Keratinocyte (primary cell): ENCODE data around the gene PROM1.

ENCODE experiments used
- CTCF ChIP-seq, 3 experiments: IDR thresholded peaks in 1 of 3; conservative IDR thresholded peaks in 1 of 3; optimal IDR thresholded peaks in 1 of 3; 2 replicates in 2 of 3; 3 replicates in 1 of 3; pipeline versions ENCODE3 to v1.5.1; 2011; ENCODE audit warnings: low read length in 3 of 3, mild to moderate bottlenecking in 3 of 3, moderate library complexity in 2 of 3, control low read depth in 1 of 3, inconsistent platforms in 1 of 3; ENCODE audit not compliant: insufficient read depth in 2 of 3; ENCODE audit errors: extremely low read depth in 1 of 3
- EZH2 ChIP-seq: IDR thresholded peaks from one replicate; pipeline ENCODE4 v1.6.1; 2012; ENCODE audit warnings: inconsistent platforms, mild to moderate bottlenecking, low read length, moderate library complexity

GRCh38 chr4:16117164-16117563 lies 33.3 kb upstream of the PROM1 start:
- no peak for TF ChIP-seq CTCF (optimal IDR thresholded peaks at IDR 0.05 in 1 of 3, IDR thresholded peaks at IDR 0.05 in 1 of 3, conservative IDR thresholded peaks at IDR 0.05 in 1 of 3; ENCODE audit: extremely low read depth in 1 of 3, insufficient read depth in 2 of 3, low read length in 3 of 3)
- TF ChIP-seq EZH2, result no peak
